IMR-90 (cell line): ENCODE results near the gene HTRA2. TPM values are rescaled to one million over a fixed set of nuclear protein-coding genes. Genes with fewer than 3 reads are reported as not detected.

ENCODE experiments used
- ATAC-seq: fragments of 200-7000 bp; cut with Tn5 transposase; 2 replicates; pipeline ENCODE4 v1.9.1; 2020; ENCODE audit warnings: low read depth, mild to moderate bottlenecking, moderate library complexity
- BruUV-seq: library from RNA; stranded (reverse); fragments of 400-500 nt; replicated peaks from 2 replicates; lab custom pipeline; 2021; lab: Mats Ljungman, UMichigan
- CTCF ChIA-PET: fragments of 300-600 bp; formaldehyde crosslinking; extraction: SDS; loops from one replicate; lab custom pipeline; 2021; ENCODE audit warnings: antibody characterized with exemption; lab: Yijun Ruan, JAX
- POLR2A ChIA-PET: fragments of 300-600 bp; sonication (Branson Sonifier 250); formaldehyde crosslinking; loops from one replicate; lab custom pipeline; 2022; ENCODE audit warnings: antibody characterized with exemption; ENCODE audit not compliant: unreplicated experiment; lab: Charles Lee
- DNase-seq: peaks from one replicate; pipeline ENCODE4 v3.0.0; 2013
- H2AFZ ChIP-seq: replicated peaks from 2 replicates; pipeline ENCODE3; 2013; ENCODE audit warnings: low read length, mild to moderate bottlenecking; ENCODE audit not compliant: poor library complexity
- H2AK5ac ChIP-seq: 2 replicates; pipeline ENCODE4 v1.6.1; 2013; ENCODE audit warnings: low read depth, low read length, inconsistent platforms
- H2AK9ac ChIP-seq: replicated peaks from 2 replicates; pipeline ENCODE3; 2013; ENCODE audit warnings: mild to moderate bottlenecking, low read depth, low read length, moderate library complexity; ENCODE audit not compliant: poor library complexity
- H2BK120ac ChIP-seq: 2 replicates; pipeline ENCODE4 v1.6.1; 2013; ENCODE audit warnings: low read depth, low read length, inconsistent platforms
- H2BK15ac ChIP-seq: 3 replicates; pipeline ENCODE4 v1.6.1; 2013; ENCODE audit warnings: low read depth, low read length, inconsistent platforms
- H2BK20ac ChIP-seq: 2 replicates; pipeline ENCODE4 v1.6.1; 2013; ENCODE audit warnings: low read depth, mild to moderate bottlenecking, inconsistent platforms, low read length, moderate library complexity
- H2BK5ac ChIP-seq: 2 replicates; pipeline ENCODE4 v1.6.1; 2013; ENCODE audit warnings: mild to moderate bottlenecking, low read depth, low read length, inconsistent platforms; ENCODE audit not compliant: poor library complexity, severe bottlenecking
- H3K14ac ChIP-seq: replicated peaks from 2 replicates; pipeline ENCODE4 v1.6.1; 2013; ENCODE audit warnings: low read depth, low read length, inconsistent platforms
- H3K18ac ChIP-seq: 2 replicates; pipeline ENCODE4 v1.6.1; 2013; ENCODE audit warnings: low read depth, low read length, control low read depth
- H3K23ac ChIP-seq: 2 replicates; pipeline ENCODE4 v1.6.1; 2013; ENCODE audit warnings: low read depth, low read length, inconsistent platforms
- H3K27ac ChIP-seq: 2 replicates; pipeline ENCODE4 v1.5.1; 2013; ENCODE audit warnings: mild to moderate bottlenecking, control low read depth, low read length; ENCODE audit not compliant: insufficient read depth
- H3K27me3 ChIP-seq: 2 replicates; pipeline ENCODE4 v1.6.1; 2013; ENCODE audit warnings: low read length; ENCODE audit not compliant: control insufficient read depth, insufficient read depth
- H3K36me3 ChIP-seq: 2 replicates; pipeline ENCODE4 v1.6.1; 2013; ENCODE audit warnings: low read length, mixed read lengths; ENCODE audit not compliant: control insufficient read depth, insufficient read depth
- H3K4ac ChIP-seq: 2 replicates; pipeline ENCODE4 v1.6.1; 2013; ENCODE audit warnings: low read depth, low read length, inconsistent platforms
- H3K4me1 ChIP-seq: 2 replicates; pipeline ENCODE4 v1.6.1; 2013; ENCODE audit warnings: low read length, mixed read lengths; ENCODE audit not compliant: control insufficient read depth, insufficient read depth
- H3K4me2 ChIP-seq: 2 replicates; pipeline ENCODE4 v1.6.1; 2013; ENCODE audit warnings: low read depth, mild to moderate bottlenecking, control low read depth, low read length, moderate library complexity
- H3K4me3 ChIP-seq: 2 replicates; pipeline ENCODE4 v1.5.1; 2013; ENCODE audit warnings: low read depth, mild to moderate bottlenecking, control low read depth, low read length, moderate library complexity; ENCODE audit not compliant: insufficient read depth
- H3K56ac ChIP-seq: 2 replicates; pipeline ENCODE4 v1.6.1; 2013; ENCODE audit warnings: low read length, inconsistent platforms; ENCODE audit not compliant: insufficient read depth; ENCODE audit errors: extremely low read depth
- H3K79me1 ChIP-seq, 2 experiments: 2 replicates each; pipeline ENCODE4 v1.6.1; 2013; ENCODE audit warnings: low read length in 2 of 2, inconsistent platforms in 1 of 2, low read depth in 1 of 2
- H3K9ac ChIP-seq: 2 replicates; pipeline ENCODE4 v1.6.1; 2013; ENCODE audit warnings: low read depth, low read length, control low read depth
- H3K9me1 ChIP-seq: 2 replicates; pipeline ENCODE4 v1.6.1; 2013; ENCODE audit warnings: low read length, inconsistent platforms; ENCODE audit not compliant: insufficient read depth
- H3K9me3 ChIP-seq: 2 replicates; pipeline ENCODE4 v1.6.1; 2013; ENCODE audit warnings: low read length; ENCODE audit not compliant: control insufficient read depth, insufficient read depth
- H4K20me1 ChIP-seq: 2 replicates; pipeline ENCODE4 v1.6.1; 2013; ENCODE audit warnings: low read length, inconsistent platforms; ENCODE audit not compliant: insufficient read depth
- H4K5ac ChIP-seq: 2 replicates; pipeline ENCODE4 v1.6.1; 2013; ENCODE audit warnings: mild to moderate bottlenecking, low read depth, low read length, control low read depth
- H4K8ac ChIP-seq, 2 experiments: 2 replicates each; pipeline ENCODE4 v1.6.1; 2013; ENCODE audit warnings: low read depth in 2 of 2, low read length in 2 of 2, control low read depth in 1 of 2, inconsistent platforms in 1 of 2
- H4K91ac ChIP-seq: 2 replicates; pipeline ENCODE4 v1.6.1; 2013; ENCODE audit warnings: low read depth, low read length, inconsistent platforms; ENCODE audit not compliant: insufficient read depth
- BHLHE40 ChIP-seq: fragments of 150-350 bp; IDR thresholded peaks from 2 replicates; pipeline ENCODE4 v1.6.1; 2016; ENCODE audit warnings: mild to moderate bottlenecking, low read depth, low read length
- CEBPB ChIP-seq: IDR thresholded peaks from 2 replicates; pipeline ENCODE4 v1.6.1; 2012; ENCODE audit warnings: low read depth, low read length, improper control_type of control experiment
- CHD1 ChIP-seq: IDR thresholded peaks from 2 replicates; pipeline ENCODE4 v1.6.1; 2012; ENCODE audit warnings: low read depth, low read length, improper control_type of control experiment
- FOS ChIP-seq: fragments of 150-350 bp; IDR thresholded peaks from 2 replicates; pipeline ENCODE4 v1.6.1; 2016; ENCODE audit warnings: low read depth, low read length
- MAFK ChIP-seq: IDR thresholded peaks from 2 replicates; pipeline ENCODE4 v1.6.1; 2012; ENCODE audit warnings: low read depth, low read length, improper control_type of control experiment
- NFE2L2 ChIP-seq: fragments of 150-350 bp; IDR thresholded peaks from 2 replicates; pipeline ENCODE4 v1.6.1; 2016; ENCODE audit warnings: low read depth, mild to moderate bottlenecking, low read length
- POLR2A ChIP-seq: IDR thresholded peaks from 2 replicates; pipeline ENCODE4 v1.6.1; 2012; ENCODE audit warnings: mild to moderate bottlenecking, low read depth, low read length
- RAD21 ChIP-seq: IDR thresholded peaks from 2 replicates; pipeline ENCODE4 v1.6.1; 2012; ENCODE audit warnings: low read length, improper control_type of control experiment
- SMC3 ChIP-seq: fragments of 150-350 bp; IDR thresholded peaks from 2 replicates; pipeline ENCODE4 v1.6.1; 2016; ENCODE audit warnings: low read depth, mild to moderate bottlenecking, antibody characterized with exemption, low read length, moderate library complexity
- USF2 ChIP-seq: fragments of 150-350 bp; IDR thresholded peaks from 2 replicates; pipeline ENCODE4 v1.6.1; 2017; ENCODE audit warnings: mild to moderate bottlenecking, antibody characterized with exemption, low read length, low read depth
- WGBS, 2 experiments: methylation state at CpG; one replicate each; pipeline versions ENCODE4 v1.1.5 to v1.1.7; 2013; ENCODE audit warnings: missing lambda C conversion rate in 2 of 2; ENCODE audit not compliant: insufficient read length in 1 of 2; ENCODE audit errors: extremely low coverage in 2 of 2; 5-methylcytosine and 5-hydroxymethylcytosine counted together
- dilution Hi-C: fragments of 300-500 bp; cut with HindIII; formaldehyde crosslinking; loops from one replicate; pipeline ENCODE4 v1.14.3; 2018; ENCODE audit warnings: low sequenced_read_pairs; ENCODE audit not compliant: unreplicated experiment
- in situ Hi-C: fragments of 300-500 bp; cut with MboI; formaldehyde crosslinking; loops from 3 replicates; pipeline ENCODE4 v1.14.3; 2019; ENCODE audit warnings: low sequenced_read_pairs, inconsistent platforms, mixed read lengths
- intact Hi-C: fragments of 100-400 bp; cut with micrococcal nuclease; formaldehyde crosslinking; loops from 2 replicates; pipeline ENCODE4 v1.10.0; 2022
- polyA plus RNA-seq, 3 experiments: library from polyadenylated mRNA; depleted of rRNA; stranded (reverse); fragments of >200 nt; gene quantifications; 2 replicates each; pipeline ENCODE4 v1.2.3, GENCODE V29; 2012; ENCODE audit warnings: low replicate concordance in 1 of 3
- total RNA-seq: library from RNA; depleted of rRNA; stranded (reverse); fragments of >200 nt; gene quantifications from 2 replicates; pipeline ENCODE4 v1.2.3, GENCODE V29; 2012
- TF ChIP-seq, protein P1 (sequence below): conservative IDR thresholded peaks from 2 replicates; pipeline ENCODE4 v1.5.1; 2012; ENCODE audit warnings: mild to moderate bottlenecking, low read depth, low read length, improper control_type of control experiment

The HTRA2 gene
- total and polyA plus RNA-seq, 2 of the 4 experiments (the other 2 are of a cell fraction), result 23.6 to 28.1 TPM

- DNase-seq, result no peak
Observed at GRCh38 chr2:74516650-74517049, 13.1 kb upstream of the HTRA2 start.

More at GRCh38 chr2:74516650-74517049, 13.1 kb upstream of the HTRA2 start:
- Histone ChIP-seq H3K9me3 (peaks cover 20% of the 10 kb centered on the region), H3K9me1 (no peaks in the 10 kb centered on the region), H3K4me3 (no peak overlapping the region), H2BK20ac (no peak overlapping the region), H3K4me1 (no peaks in the 10 kb centered on the region), H3K23ac (no peak overlapping the region), H2AFZ (no peak overlapping the region), H3K36me3 (no peaks in the 10 kb centered on the region), H3K18ac (no peak overlapping the region), H3K56ac (no peak overlapping the region), H4K91ac (no peak overlapping the region), H3K4ac (no peak overlapping the region), H3K27me3 (peaks cover 87% of the 10 kb centered on the region), H2BK15ac (no peak overlapping the region), H4K5ac (no peak overlapping the region), H4K8ac (no peak overlapping the region), H2BK5ac (no peak overlapping the region), H3K27ac (no peak overlapping the region), H3K14ac (no peak overlapping the region), H2AK5ac (no peak overlapping the region), H3K79me1 (no peaks in the 10 kb centered on the region), H4K20me1 (0 out of 2 replicates have a peak, but pooled peaks cover 5% of the 10 kb centered on the region), H3K9ac (no peak overlapping the region), H3K4me2 (no peak overlapping the region), H2BK120ac (no peak overlapping the region), H2AK9ac (no peak overlapping the region)
- dilution Hi-C loops (no loop called here), intact Hi-C loops (no loop called here), in situ Hi-C loops (no loop called here)
- TF ChIP-seq CEBPB (no peak), USF2 (no peak), NFE2L2 (no peak), POLR2A (no peak), MAFK (no peak), CHD1 (no peak), BHLHE40 (no peak), RAD21 (no peak), FOS (no peak), SMC3 (no peak)
- TF ChIP-seq, protein P1, sequence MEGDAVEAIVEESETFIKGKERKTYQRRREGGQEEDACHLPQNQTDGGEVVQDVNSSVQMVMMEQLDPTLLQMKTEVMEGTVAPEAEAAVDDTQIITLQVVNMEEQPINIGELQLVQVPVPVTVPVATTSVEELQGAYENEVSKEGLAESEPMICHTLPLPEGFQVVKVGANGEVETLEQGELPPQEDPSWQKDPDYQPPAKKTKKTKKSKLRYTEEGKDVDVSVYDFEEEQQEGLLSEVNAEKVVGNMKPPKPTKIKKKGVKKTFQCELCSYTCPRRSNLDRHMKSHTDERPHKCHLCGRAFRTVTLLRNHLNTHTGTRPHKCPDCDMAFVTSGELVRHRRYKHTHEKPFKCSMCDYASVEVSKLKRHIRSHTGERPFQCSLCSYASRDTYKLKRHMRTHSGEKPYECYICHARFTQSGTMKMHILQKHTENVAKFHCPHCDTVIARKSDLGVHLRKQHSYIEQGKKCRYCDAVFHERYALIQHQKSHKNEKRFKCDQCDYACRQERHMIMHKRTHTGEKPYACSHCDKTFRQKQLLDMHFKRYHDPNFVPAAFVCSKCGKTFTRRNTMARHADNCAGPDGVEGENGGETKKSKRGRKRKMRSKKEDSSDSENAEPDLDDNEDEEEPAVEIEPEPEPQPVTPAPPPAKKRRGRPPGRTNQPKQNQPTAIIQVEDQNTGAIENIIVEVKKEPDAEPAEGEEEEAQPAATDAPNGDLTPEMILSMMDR, result no peak
- BruUV-seq, result no TSS peak
- POLR2A ChIA-PET, result no interaction called here
- no peak for ATAC-seq
- 93% methylated on average over 3 of the region's 13 CpGs; no CpG with 5 or more reads in 1 of the 2 experiments for WGBS, 2 experiments
- CTCF ChIA-PET, result no interaction called here
